ENCODE data around the gene LTB.

The LTB gene

DNA sequence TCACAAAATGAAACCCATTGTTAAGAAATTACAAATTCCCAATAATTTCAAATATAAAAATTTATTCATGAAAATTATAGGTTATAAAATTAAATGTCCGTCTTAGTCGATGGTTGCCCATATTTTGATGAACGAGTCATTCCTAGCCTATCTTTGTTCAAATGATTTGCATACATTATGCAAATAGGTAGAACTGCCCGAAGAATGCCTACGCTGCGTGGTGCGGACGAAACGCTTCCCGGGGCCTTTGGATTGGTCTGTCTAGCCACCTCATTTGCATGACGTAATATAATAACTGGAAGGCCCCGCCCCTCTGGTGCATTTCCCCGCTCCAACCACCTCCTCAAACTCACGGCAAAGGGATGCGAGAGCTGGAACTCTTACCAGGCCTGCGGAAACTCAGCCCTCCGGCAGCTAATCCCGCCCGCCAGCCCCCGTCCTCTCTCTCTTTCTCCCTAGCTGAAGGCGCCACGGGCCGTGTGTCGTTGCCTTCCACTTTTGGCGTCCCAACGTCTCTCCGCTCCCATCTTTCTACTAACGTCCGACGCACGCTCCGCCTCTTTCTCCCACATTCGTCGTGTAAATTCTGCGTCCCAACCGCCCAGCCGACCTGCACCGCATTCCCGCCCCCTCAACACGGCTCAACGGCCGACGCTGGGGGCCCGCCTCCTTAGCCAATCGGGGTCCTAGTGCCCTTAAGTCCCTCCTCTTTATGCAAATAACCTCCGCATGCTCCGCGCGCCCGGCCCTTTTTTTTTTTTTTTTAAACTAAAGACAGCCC is 37.8 kb upstream of the LTB start:
- TF ChIP-seq, protein P1, sequence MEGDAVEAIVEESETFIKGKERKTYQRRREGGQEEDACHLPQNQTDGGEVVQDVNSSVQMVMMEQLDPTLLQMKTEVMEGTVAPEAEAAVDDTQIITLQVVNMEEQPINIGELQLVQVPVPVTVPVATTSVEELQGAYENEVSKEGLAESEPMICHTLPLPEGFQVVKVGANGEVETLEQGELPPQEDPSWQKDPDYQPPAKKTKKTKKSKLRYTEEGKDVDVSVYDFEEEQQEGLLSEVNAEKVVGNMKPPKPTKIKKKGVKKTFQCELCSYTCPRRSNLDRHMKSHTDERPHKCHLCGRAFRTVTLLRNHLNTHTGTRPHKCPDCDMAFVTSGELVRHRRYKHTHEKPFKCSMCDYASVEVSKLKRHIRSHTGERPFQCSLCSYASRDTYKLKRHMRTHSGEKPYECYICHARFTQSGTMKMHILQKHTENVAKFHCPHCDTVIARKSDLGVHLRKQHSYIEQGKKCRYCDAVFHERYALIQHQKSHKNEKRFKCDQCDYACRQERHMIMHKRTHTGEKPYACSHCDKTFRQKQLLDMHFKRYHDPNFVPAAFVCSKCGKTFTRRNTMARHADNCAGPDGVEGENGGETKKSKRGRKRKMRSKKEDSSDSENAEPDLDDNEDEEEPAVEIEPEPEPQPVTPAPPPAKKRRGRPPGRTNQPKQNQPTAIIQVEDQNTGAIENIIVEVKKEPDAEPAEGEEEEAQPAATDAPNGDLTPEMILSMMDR (conservative IDR thresholded peaks at IDR 0.05), result no peak
- TF ChIP-seq ZFX (IDR thresholded peaks at IDR 0.05), result no peak
- peak overlapping the region; percentile 99 for H3K27ac ChIP-seq

DNA sequence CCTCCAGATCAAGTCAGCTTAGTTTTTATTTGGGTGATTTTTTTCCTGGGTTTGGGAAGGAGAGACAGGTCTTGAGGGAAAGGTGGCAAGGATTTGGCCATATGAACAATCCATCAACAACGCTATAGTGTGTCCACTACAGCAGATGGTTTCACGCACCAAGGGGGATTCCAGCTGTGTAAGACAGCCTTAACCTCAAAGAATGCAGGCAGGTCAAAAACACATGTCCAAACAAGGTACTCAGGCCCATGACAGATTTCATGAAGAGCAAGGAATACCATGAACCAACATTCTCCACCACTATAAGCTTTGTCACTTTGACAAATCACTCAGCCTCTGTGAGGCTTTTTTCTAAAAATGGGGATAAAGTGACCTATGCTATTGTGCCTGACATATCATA is 34.8 kb upstream of the LTB start:
- H3K27ac ChIP-seq, result no peak overlapping the region
- TF ChIP-seq ZFX (IDR thresholded peaks at IDR 0.05), result no peak
- TF ChIP-seq, protein P1 (conservative IDR thresholded peaks at IDR 0.05), result no peak

DNA sequence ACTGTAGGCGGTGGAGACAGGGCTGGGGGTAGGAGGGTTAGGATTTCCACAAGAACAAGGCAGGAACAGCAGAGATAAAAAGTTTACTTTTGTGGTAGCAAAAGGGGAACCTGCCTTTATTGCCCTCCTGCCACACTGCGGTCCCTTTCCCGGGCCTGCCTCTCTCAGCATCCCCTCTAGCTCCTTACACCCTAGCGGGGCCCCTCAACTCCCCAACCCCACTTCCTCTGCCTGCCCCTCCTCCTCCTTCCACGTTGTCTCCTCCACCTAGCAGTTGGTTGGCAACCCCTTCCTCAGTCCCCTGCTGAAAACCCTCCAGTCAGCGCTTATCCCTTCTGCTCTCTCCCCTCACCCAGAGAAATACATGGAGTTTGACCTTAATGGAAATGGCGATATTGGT is 33.5 kb upstream of the LTB start:
- no peak for TF ChIP-seq ZFX (IDR thresholded peaks at IDR 0.05)
- TF ChIP-seq, protein P1 (conservative IDR thresholded peaks at IDR 0.05), result no peak
- H3K27ac ChIP-seq, result no peak overlapping the region

DNA sequence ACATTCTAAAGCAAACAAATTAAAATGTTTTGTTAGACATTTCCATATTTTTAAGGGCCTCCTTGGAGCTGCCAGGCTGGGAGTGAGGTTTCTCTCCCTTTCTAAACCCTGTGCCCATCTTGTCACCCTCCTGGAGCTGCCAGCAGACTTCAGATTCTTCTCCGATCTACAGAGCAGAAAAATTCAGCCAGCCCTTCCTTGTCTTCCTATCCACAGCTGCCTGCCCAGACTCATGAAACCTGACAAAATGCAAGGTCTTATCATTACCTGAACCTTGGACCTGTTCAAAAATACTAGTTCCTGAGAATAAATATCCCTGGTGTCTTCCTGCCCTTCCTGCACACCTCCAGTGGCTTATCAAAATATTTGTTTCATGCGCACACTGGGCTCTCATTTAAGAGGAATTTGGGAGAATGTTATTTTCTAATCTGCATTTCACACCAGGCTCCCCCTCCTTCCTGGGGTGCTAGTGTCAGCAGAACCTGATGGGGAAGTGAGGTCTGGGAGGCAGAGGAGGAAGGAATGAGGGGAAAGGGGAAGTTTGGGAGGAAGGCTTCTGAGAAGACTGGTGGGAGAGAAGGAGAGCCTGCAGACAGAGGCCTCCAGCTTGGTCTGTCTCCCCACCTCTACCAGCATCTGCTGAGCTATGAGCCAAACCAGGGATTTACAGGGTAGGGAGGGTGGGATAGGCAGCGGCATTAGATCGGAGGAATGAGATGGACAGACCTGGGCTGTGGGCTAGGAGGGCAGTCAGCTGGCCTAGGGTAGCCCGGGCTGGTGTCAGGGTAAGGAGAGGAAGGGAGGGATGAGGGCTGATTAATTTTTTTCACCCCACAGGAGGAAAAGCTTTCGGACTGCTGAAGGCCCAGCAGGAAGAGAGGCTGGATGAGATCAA is 32.7 kb upstream of the LTB start, which contains the start of gene AIF1:
AIF1 (plus strand) TSS at position 551 of the 895 bp plus-strand sequence; CDS start at position 647, 96 bp downstream.
- no peak for TF ChIP-seq ZFX (IDR thresholded peaks at IDR 0.05)
- TF ChIP-seq, protein P1 (conservative IDR thresholded peaks at IDR 0.05), result no peak
- H3K27ac ChIP-seq, result no peak within 1 kb of the TSS

DNA sequence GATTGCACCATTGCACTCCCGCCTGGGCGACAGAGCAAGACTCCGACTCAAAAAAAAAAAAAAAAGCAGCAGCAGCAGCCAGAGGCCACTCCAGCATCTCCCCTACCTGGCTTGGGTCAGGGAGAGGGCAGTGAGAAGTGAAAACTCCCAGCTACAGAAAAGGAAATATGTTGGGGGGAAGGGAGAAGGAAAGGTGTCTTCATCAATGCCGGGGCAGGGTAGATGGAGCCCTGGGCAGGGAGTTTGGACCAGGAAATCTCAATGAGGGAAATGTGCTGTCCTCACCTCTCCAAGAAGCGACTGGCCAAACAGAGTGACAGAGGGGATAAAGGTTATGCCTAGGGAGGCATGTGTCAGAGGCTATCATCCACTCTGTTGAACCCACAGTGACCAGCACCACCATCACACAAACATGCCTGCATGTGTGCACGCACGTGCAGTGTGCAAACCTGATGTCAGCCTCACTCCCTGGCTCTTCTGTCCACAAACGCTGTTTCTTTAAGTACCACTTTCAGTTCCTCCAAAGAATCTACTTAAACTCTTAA is 31.9 kb upstream of the LTB start:
- no peak overlapping the region for H3K27ac ChIP-seq
- TF ChIP-seq, protein P1 (conservative IDR thresholded peaks at IDR 0.05), result no peak

DNA sequence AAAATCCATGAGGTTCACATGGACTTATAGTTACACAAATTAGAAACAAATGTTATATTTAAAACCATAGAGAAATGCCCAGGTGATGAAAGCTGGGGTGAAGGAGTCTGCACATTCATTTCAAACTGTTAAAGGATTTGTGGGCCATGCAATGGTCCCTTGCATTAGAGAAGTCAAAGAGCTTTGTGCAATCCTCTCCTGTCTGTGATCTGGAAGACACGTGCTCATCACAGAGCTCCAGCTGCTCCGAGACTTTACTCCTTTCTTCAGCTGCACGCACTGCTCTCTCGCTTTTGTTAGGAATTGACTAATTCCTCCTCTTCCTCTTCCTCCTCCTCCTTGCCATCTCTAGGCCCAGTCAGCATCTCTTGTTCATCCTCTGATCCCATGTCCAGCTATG is 28.7 kb upstream of the LTB start:
- no peak overlapping the region for H3K27ac ChIP-seq
- TF ChIP-seq ZFX (IDR thresholded peaks at IDR 0.05), result no peak
- TF ChIP-seq, protein P1 (conservative IDR thresholded peaks at IDR 0.05), result no peak

Data from C4-2B (cell line).